HepG2 (cell line): ENCODE data around the gene RPL5. TPM values are rescaled to one million over a fixed set of nuclear protein-coding genes. Genes with fewer than 3 reads are reported as not detected.

Source experiments
- HNRNPUL1 ChIP-seq: fragments of 200-400 bp; formaldehyde crosslinking; IDR thresholded peaks from 2 replicates; pipeline ENCODE4 v1.6.1; 2017; ENCODE audit warnings: low read depth, mild to moderate bottlenecking, low read length, moderate library complexity
- HOXA3 ChIP-seq: sonication (generic); formaldehyde crosslinking; IDR thresholded peaks from 2 replicates; pipeline ENCODE4 v1.5.0; 2020; ENCODE audit warnings: missing genetic modification reagents
- MATR3 ChIP-seq: sonication (generic); formaldehyde crosslinking; IDR thresholded peaks from 2 replicates; pipeline ENCODE4 v1.4.0; 2020; ENCODE audit warnings: missing genetic modification reagents
- MXI1 ChIP-seq: IDR thresholded peaks from 3 replicates; pipeline ENCODE4 v1.6.1; 2012; ENCODE audit warnings: low read depth, low read length, inconsistent platforms, borderline replicate concordance
- NFKB2 ChIP-seq: sonication (generic); formaldehyde crosslinking; IDR thresholded peaks from 2 replicates; pipeline ENCODE4 v1.4.0; 2020; ENCODE audit warnings: missing genetic modification reagents, borderline replicate concordance
- PBX3 ChIP-seq: sonication (generic); formaldehyde crosslinking; IDR thresholded peaks from 2 replicates; pipeline ENCODE4 v1.8.1; 2023; ENCODE audit warnings: missing genetic modification reagents, inconsistent platforms, borderline replicate concordance
- RFX5 ChIP-seq: IDR thresholded peaks from 2 replicates; pipeline ENCODE4 v1.6.1; 2011; ENCODE audit warnings: low read depth, low read length, improper control_type of control experiment
- RXRB ChIP-seq: IDR thresholded peaks from 2 replicates; pipeline ENCODE4 v1.6.1; 2016; ENCODE audit warnings: borderline replicate concordance, missing genetic modification reagents, missing compliant biosample characterization
- TSC22D2 ChIP-seq: sonication (generic); formaldehyde crosslinking; IDR thresholded peaks from 2 replicates; pipeline ENCODE4 v1.5.1; 2020; ENCODE audit warnings: missing genetic modification reagents, mild to moderate bottlenecking, borderline replicate concordance
- USF2 ChIP-seq, 2 experiments: sonication (generic) in 1 of 2; formaldehyde crosslinking in 1 of 2; IDR thresholded peaks; 2 replicates each; pipeline versions ENCODE4 v1.5.1 to v1.6.1; 2011 to 2020; ENCODE audit warnings: borderline replicate concordance in 1 of 2, low read depth in 1 of 2, low read length in 1 of 2, mild to moderate bottlenecking in 1 of 2, missing genetic modification reagents in 1 of 2, moderate library complexity in 1 of 2
- ZFP41 ChIP-seq: sonication (generic); formaldehyde crosslinking; IDR thresholded peaks from 2 replicates; pipeline ENCODE4 v1.4.0; 2020; ENCODE audit warnings: mild to moderate bottlenecking, missing genetic modification reagents, borderline replicate concordance
- ZNF644 ChIP-seq: IDR thresholded peaks from 2 replicates; pipeline ENCODE4 v1.6.1; 2016; ENCODE audit warnings: low read depth
- polyA plus RNA-seq, 8 experiments: library from polyadenylated mRNA; depleted of rRNA in 3 of 8; stranded (reverse) in 7 of 8; unstranded in 1 of 8; fragments of >200 nt; fragmentation: Illumina TruSeq in 4 of 8; extraction: Trizol in 4 of 8; gene quantifications; 2 replicates each; pipeline versions ENCODE4 v1.2.1 to v1.2.3, GENCODE V29; 2011 to 2016; ENCODE audit warnings: low read depth in 4 of 8, missing spikeins in 1 of 8, mixed read lengths in 1 of 8; ENCODE audit not compliant: insufficient read depth in 1 of 8
- total RNA-seq, 5 experiments: library from RNA; depleted of rRNA; stranded (reverse); fragments of >200 nt; fragmentation: Illumina TruSeq; extraction: Trizol; gene quantifications; 2 replicates each; pipeline ENCODE4 v1.2.3, GENCODE V29; 2016; ENCODE audit warnings: low read depth in 1 of 5
- TF ChIP-seq, protein P1 (sequence below): sonication (generic); formaldehyde crosslinking; IDR thresholded peaks from 2 replicates; pipeline ENCODE4 v1.5.0; 2020; ENCODE audit warnings: mild to moderate bottlenecking, missing genetic modification reagents, borderline replicate concordance
- TF ChIP-seq, protein P2 (sequence below): sonication (generic); formaldehyde crosslinking; IDR thresholded peaks from 2 replicates; pipeline ENCODE4 v1.5.1; 2020; ENCODE audit warnings: mild to moderate bottlenecking, moderate library complexity, missing genetic modification reagents
- TF ChIP-seq, protein P3 (sequence below): sonication (generic); formaldehyde crosslinking; conservative IDR thresholded peaks from 2 replicates; pipeline ENCODE4 v1.8.0; 2022; ENCODE audit warnings: missing genetic modification reagents

Gene RPL5
- total and polyA plus RNA-seq, 2 of the 13 experiments (the other 11 are each of a cell fraction or from before 2014, with no cell fraction given): 2,304 to 2,520 TPM

DNA sequence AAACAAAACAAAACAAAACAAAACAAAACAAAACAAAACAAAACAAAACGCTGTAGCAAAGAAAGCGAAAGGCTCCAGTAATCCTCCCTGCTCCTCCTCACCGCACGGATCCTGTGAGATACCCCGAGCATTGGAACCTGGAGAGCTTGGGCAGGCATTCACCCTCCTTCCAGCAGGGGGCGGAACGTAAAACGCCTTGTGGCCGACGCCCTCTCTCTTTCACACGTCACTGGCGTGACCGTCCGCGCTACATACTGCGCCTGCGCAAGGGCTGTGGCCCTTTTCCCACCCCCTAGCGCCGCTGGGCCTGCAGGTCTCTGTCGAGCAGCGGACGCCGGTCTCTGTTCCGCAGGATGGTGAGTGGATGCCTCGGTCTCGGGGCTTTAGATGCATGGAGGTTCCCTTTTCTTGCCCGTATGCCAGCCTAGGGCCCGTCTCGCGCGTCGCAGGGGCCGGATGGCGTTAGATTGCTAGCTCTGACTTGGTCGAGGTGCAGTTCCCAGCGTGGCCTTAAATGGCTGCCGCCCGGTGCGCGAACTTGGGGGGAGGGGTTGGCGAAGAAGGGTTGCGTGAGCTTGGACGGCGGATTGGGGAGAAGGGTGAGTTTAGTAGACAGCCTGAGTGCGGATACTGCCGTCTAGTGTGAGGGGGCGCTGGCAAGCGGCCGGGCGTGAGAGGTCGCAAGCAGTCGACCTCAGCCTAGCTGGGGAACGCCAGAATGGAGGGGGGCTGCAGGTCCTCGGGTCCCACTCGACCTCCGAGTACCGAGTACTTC is at the start of gene RPL5 (continued):
- TF ChIP-seq, protein P1, sequence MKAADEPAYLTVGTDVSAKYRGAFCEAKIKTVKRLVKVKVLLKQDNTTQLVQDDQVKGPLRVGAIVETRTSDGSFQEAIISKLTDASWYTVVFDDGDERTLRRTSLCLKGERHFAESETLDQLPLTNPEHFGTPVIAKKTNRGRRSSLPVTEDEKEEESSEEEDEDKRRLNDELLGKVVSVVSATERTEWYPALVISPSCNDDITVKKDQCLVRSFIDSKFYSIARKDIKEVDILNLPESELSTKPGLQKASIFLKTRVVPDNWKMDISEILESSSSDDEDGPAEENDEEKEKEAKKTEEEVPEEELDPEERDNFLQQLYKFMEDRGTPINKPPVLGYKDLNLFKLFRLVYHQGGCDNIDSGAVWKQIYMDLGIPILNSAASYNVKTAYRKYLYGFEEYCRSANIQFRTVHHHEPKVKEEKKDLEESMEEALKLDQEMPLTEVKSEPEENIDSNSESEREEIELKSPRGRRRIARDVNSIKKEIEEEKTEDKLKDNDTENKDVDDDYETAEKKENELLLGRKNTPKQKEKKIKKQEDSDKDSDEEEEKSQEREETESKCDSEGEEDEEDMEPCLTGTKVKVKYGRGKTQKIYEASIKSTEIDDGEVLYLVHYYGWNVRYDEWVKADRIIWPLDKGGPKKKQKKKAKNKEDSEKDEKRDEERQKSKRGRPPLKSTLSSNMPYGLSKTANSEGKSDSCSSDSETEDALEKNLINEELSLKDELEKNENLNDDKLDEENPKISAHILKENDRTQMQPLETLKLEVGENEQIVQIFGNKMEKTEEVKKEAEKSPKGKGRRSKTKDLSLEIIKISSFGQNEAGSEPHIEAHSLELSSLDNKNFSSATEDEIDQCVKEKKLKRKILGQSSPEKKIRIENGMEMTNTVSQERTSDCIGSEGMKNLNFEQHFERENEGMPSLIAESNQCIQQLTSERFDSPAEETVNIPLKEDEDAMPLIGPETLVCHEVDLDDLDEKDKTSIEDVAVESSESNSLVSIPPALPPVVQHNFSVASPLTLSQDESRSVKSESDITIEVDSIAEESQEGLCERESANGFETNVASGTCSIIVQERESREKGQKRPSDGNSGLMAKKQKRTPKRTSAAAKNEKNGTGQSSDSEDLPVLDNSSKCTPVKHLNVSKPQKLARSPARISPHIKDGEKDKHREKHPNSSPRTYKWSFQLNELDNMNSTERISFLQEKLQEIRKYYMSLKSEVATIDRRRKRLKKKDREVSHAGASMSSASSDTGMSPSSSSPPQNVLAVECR (CRISPR knock-in tag): peak; percentile 96
- no peak for TF ChIP-seq MATR3 (CRISPR knock-in tag)
- peak; percentile 58 for TF ChIP-seq TSC22D2 (CRISPR knock-in tag)
- no peak for TF ChIP-seq ZFP41 (CRISPR knock-in tag)
- TF ChIP-seq MXI1: peak; percentile 65; the same call in 1 of the 3 replicates
- no peak for TF ChIP-seq HNRNPUL1
- no peak for TF ChIP-seq ZNF644 (CRISPR knock-in tag)
- TF ChIP-seq RFX5: no peak; the same call in none of the 2 replicates
- peak; percentile 95 for TF ChIP-seq HOXA3 (CRISPR knock-in tag)
- TF ChIP-seq, protein P2, sequence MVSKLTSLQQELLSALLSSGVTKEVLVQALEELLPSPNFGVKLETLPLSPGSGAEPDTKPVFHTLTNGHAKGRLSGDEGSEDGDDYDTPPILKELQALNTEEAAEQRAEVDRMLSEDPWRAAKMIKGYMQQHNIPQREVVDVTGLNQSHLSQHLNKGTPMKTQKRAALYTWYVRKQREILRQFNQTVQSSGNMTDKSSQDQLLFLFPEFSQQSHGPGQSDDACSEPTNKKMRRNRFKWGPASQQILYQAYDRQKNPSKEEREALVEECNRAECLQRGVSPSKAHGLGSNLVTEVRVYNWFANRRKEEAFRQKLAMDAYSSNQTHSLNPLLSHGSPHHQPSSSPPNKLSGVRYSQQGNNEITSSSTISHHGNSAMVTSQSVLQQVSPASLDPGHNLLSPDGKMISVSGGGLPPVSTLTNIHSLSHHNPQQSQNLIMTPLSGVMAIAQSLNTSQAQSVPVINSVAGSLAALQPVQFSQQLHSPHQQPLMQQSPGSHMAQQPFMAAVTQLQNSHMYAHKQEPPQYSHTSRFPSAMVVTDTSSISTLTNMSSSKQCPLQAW (CRISPR knock-in tag): peak; percentile 95
- TF ChIP-seq PBX3 (CRISPR knock-in tag): peak; percentile 63; the same call in 1 of the 2 replicates
- TF ChIP-seq NFKB2 (CRISPR knock-in tag): peak; percentile 96
- TF ChIP-seq USF2 (IDR thresholded peaks at IDR 0.05; ENCODE audit: low read depth, low read length): no peak
- TF ChIP-seq USF2 (CRISPR knock-in tag; IDR thresholded peaks at IDR 0.05; ENCODE audit: borderline replicate concordance): no peak; the same call in 1 of the 2 replicates
- peak; percentile 75 for TF ChIP-seq RXRB
- TF ChIP-seq, protein P3, sequence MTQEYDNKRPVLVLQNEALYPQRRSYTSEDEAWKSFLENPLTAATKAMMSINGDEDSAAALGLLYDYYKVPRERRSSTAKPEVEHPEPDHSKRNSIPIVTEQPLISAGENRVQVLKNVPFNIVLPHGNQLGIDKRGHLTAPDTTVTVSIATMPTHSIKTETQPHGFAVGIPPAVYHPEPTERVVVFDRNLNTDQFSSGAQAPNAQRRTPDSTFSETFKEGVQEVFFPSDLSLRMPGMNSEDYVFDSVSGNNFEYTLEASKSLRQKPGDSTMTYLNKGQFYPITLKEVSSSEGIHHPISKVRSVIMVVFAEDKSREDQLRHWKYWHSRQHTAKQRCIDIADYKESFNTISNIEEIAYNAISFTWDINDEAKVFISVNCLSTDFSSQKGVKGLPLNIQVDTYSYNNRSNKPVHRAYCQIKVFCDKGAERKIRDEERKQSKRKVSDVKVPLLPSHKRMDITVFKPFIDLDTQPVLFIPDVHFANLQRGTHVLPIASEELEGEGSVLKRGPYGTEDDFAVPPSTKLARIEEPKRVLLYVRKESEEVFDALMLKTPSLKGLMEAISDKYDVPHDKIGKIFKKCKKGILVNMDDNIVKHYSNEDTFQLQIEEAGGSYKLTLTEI (CRISPR knock-in tag): no peak
